ENCODE data around the gene SYT11.

SYT11 gene

GRCh38 chr1:155872527-155872926, 13.2 kb downstream of the SYT11 start:
- in situ Hi-C loops (cut with HindIII; ENCODE audit: low sequenced_read_pairs), result no loop called here
- no peak for TF ChIP-seq CTCF (IDR thresholded peaks at IDR 0.05; ENCODE audit: low read depth, low read length, missing control alignments)
- no peak overlapping the region for H3K4me3 ChIP-seq (ENCODE audit: low read depth, low read length)
- DNase-seq (ENCODE audit: low read depth), result no peak

GRCh38 chr1:155873860-155874259, 14.5 kb downstream of the SYT11 start:
- peak; percentile 54 for DNase-seq (ENCODE audit: low read depth)
- no peak for TF ChIP-seq CTCF (IDR thresholded peaks at IDR 0.05; ENCODE audit: low read depth, low read length, missing control alignments)
- in situ Hi-C loops (cut with HindIII; ENCODE audit: low sequenced_read_pairs), result no loop called here
- no peak overlapping the region for H3K4me3 ChIP-seq (ENCODE audit: low read depth, low read length)

GRCh38 chr1:155877945-155878344, 18.6 kb downstream of the SYT11 start:
- no peak overlapping the region for H3K4me3 ChIP-seq (ENCODE audit: low read depth, low read length)
- no peak for TF ChIP-seq CTCF (IDR thresholded peaks at IDR 0.05; ENCODE audit: low read depth, low read length, missing control alignments)
- in situ Hi-C loops (cut with HindIII; ENCODE audit: low sequenced_read_pairs), result no loop called here
- no peak for DNase-seq (ENCODE audit: low read depth)

- no peak for TF ChIP-seq CTCF (IDR thresholded peaks at IDR 0.05; ENCODE audit: low read depth, low read length, missing control alignments)
- no peak overlapping the region for H3K4me3 ChIP-seq (ENCODE audit: low read depth, low read length)
- in situ Hi-C loops (cut with HindIII; ENCODE audit: low sequenced_read_pairs), result no loop called here
- DNase-seq (ENCODE audit: low read depth), result no peak
These were observed 20.9 kb downstream of the SYT11 start for GRCh38 chr1:155880251-155880650.

GRCh38 chr1:155880950-155881349, 21.6 kb downstream of the SYT11 start:
- no peak for TF ChIP-seq CTCF (IDR thresholded peaks at IDR 0.05; ENCODE audit: low read depth, low read length, missing control alignments)
- H3K4me3 ChIP-seq (ENCODE audit: low read depth, low read length), result no peak overlapping the region
- no peak for DNase-seq (ENCODE audit: low read depth)
- in situ Hi-C loops (cut with HindIII; ENCODE audit: low sequenced_read_pairs), result no loop called here

GRCh38 chr1:155882235-155882634, 22.9 kb downstream of the SYT11 start:
- in situ Hi-C loops (cut with HindIII; ENCODE audit: low sequenced_read_pairs), result no loop called here
- DNase-seq (ENCODE audit: low read depth), result no peak
- no peak for TF ChIP-seq CTCF (IDR thresholded peaks at IDR 0.05; ENCODE audit: low read depth, low read length, missing control alignments)
- no peak overlapping the region for H3K4me3 ChIP-seq (ENCODE audit: low read depth, low read length)

GRCh38 chr1:155882766-155883165, 23.4 kb downstream of the SYT11 start:
- in situ Hi-C loops (cut with HindIII; ENCODE audit: low sequenced_read_pairs), result no loop called here
- no peak for TF ChIP-seq CTCF (IDR thresholded peaks at IDR 0.05; ENCODE audit: low read depth, low read length, missing control alignments)
- no peak overlapping the region for H3K4me3 ChIP-seq (ENCODE audit: low read depth, low read length)
- no peak for DNase-seq (ENCODE audit: low read depth)

Measured in astrocyte of the cerebellum (primary cell).